ENCODE measurements around the gene TRMT1. TPM values are rescaled to one million over a fixed set of nuclear protein-coding genes. Genes with fewer than 3 reads are reported as not detected.
A peak's percentile ranks its signal among the peaks of the same experiment; 100 is the strongest.

TRMT1 gene
- total RNA-seq, 1 experiment from 2014 or later: 59.0 TPM

DNA sequence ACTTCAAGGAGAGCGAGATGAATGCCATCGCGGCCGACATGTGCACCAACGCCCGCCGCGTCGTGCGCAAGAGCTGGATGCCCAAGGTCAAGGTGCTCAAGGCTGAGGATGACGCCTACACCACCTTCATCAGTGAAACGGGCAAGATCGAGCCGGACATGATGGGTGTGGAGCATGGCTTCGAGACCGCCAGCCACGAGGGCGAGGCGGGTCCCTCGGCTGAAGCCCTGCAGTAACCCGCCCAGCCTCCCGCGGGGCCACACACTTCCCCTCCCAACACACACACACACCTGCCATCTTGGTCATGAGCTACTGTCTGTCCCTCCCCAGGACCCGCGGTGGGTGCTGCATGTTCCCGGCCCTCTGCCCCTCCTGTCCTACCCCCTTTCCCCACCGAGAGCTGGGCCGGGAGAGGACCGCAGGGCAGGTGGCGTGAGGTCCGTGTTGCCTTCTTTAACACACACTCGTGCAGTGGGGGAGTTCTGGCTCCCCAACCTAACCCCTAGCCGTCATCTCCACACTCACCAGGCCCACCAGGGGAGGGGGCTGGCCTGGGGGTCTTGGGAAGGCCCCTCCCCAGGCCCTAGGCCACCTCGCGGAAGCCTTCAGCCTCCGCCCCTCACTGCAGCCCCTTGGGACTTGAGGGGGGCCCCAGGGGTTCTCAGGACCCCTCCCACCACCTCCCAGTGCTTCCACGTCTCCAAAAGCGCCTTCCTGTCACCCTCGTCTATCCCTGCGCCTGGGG, 21.8 kb upstream of the TRMT1 start:
- DNase-seq: no peak
- no peak overlapping the region for H3K4me3 ChIP-seq
- peaks cover 6% of the 10 kb centered on the region for H3K4me1 ChIP-seq
- H3K27ac ChIP-seq: no peak overlapping the region
- no peaks in the 10 kb centered on the region for H3K27me3 ChIP-seq
- no peaks in the 10 kb centered on the region for H3K9me3 ChIP-seq (replicated peaks)
- peaks cover 48% of the 10 kb centered on the region for H3K36me3 ChIP-seq

DNA sequence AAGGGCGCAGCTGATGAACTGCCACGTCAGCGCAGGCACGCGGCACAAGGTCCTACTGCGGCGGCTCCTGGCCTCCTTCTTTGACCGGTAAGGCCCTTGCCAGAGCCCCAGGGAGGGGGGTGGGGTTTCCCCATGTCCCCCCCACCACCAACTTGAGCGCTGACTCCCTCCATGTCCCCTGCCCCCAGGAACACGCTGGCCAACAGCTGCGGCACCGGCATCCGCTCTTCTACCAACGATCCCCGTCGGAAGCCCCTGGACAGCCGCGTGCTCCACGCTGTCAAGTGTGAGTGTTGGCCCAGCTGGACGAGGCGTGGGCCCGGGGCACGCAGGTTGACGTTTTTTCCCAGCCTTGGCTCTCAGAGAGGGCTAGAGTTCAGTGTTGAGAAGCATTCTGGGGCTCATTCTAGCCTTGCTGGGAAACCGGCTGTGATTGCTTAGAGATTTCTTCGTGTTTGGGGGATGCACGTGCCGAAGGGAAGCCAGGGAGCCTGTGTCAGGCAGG, 20.8 kb upstream of the TRMT1 start:
- Histone ChIP-seq H3K27ac (no peak overlapping the region), H3K36me3 (peaks cover 53% of the 10 kb centered on the region), H3K4me1 (no peaks in the 10 kb centered on the region), H3K27me3 (no peaks in the 10 kb centered on the region), H3K9me3 (replicated peaks) (no peaks in the 10 kb centered on the region), H3K4me3 (no peak overlapping the region)
- DNase-seq: no peak

DNA sequence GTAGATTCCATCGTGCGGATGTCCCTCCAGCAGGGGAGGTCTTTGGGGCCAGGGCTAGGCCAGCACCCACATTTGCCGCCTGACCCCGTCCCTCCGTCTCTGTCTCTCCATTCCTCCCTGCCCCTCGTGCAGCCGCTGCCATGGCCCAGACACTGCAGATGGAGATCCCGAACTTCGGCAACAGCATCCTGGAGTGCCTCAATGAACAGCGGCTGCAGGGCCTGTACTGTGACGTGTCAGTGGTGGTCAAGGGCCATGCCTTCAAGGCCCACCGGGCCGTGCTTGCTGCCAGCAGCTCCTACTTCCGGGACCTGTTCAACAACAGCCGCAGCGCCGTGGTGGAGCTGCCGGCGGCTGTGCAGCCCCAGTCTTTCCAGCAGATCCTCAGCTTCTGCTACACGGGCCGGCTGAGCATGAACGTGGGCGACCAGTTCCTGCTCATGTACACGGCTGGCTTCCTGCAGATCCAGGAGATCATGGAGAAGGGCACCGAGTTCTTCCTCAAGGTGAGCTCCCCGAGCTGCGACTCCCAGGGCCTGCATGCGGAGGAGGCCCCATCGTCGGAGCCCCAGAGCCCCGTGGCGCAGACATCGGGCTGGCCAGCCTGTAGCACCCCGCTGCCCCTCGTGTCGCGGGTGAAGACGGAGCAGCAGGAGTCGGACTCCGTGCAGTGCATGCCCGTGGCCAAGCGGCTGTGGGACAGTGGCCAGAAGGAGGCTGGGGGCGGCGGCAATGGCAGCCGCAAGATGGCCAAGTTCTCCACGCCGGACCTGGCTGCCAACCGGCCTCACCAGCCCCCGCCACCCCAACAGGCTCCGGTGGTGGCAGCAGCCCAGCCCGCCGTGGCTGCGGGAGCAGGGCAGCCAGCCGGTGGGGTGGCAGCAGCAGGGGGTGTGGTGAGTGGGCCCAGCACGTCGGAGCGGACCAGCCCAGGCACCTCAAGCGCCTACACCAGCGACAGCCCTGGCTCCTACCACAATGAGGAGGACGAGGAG, 18.8 kb upstream of the TRMT1 start:
- no peaks in the 10 kb centered on the region for H3K27me3 ChIP-seq
- DNase-seq: no peak

DNA sequence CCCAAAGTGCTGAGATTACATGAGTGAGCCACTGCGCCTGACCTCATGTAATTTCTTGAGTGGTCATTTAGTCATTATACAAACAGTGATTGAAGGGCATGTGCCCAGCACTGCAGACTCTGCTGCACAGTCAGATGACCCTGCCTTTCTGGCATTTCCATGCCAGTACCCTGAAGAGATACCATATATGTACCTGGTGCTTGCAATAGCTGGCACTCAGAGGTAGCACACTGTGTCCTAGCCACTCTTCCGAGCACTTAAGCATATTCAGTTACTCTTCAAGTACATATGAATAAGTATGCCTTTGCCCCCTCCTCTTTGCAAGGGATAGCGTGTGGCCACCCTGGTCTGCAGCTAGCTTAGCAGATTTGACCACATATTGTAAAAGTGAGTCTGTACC, 18.1 kb upstream of the TRMT1 start:
- Histone ChIP-seq H3K9me3 (replicated peaks) (no peaks in the 10 kb centered on the region), H3K4me3 (no peak overlapping the region), H3K27me3 (no peaks in the 10 kb centered on the region), H3K4me1 (no peaks in the 10 kb centered on the region), H3K36me3 (peaks cover 64% of the 10 kb centered on the region), H3K27ac (no peak overlapping the region)
- no peak for DNase-seq

More for the DNA sequence above, 18.8 kb upstream of the TRMT1 start:
- Histone ChIP-seq H3K27ac (no peak overlapping the region), H3K4me3 (no peak overlapping the region), H3K9me3 (replicated peaks) (no peaks in the 10 kb centered on the region), H3K4me1 (no peaks in the 10 kb centered on the region), H3K36me3 (peaks cover 57% of the 10 kb centered on the region)

DNA sequence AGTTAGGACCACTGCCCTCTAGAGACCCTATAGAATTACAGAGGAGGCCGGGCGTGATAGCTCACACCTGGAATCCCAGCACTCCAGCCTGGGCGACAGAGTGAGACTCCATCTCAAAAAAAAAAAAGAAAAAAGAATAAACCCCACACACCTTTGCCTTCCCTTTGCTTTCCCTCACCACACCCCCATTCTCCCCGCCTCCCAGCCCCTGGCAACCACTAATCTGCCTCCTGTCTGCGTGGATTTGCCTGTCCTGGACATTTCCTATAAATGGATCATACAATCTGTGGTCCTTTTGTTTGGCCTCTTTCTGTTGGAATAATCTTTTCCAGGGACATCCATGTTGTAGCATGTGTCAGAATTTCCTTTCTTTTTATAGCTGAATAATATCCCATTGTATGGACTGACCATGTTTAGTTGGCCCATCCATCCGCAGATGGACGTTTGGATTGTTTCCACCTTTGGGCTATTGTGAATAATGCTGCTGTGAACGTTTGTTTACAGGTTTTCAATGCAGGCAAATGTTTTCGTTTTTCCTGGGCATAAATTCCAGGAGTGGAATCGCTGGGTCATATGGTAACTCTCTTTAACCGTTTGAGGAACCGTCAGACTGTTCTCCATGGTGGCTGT, 16.8 kb upstream of the TRMT1 start:
- Histone ChIP-seq H3K27me3 (no peaks in the 10 kb centered on the region), H3K27ac (no peak overlapping the region), H3K4me1 (peaks cover 3% of the 10 kb centered on the region; the same call in 1 of the 2 replicates), H3K36me3 (peaks cover 58% of the 10 kb centered on the region), H3K4me3 (no peak overlapping the region), H3K9me3 (replicated peaks) (no peaks in the 10 kb centered on the region)
- DNase-seq: no peak

DNA sequence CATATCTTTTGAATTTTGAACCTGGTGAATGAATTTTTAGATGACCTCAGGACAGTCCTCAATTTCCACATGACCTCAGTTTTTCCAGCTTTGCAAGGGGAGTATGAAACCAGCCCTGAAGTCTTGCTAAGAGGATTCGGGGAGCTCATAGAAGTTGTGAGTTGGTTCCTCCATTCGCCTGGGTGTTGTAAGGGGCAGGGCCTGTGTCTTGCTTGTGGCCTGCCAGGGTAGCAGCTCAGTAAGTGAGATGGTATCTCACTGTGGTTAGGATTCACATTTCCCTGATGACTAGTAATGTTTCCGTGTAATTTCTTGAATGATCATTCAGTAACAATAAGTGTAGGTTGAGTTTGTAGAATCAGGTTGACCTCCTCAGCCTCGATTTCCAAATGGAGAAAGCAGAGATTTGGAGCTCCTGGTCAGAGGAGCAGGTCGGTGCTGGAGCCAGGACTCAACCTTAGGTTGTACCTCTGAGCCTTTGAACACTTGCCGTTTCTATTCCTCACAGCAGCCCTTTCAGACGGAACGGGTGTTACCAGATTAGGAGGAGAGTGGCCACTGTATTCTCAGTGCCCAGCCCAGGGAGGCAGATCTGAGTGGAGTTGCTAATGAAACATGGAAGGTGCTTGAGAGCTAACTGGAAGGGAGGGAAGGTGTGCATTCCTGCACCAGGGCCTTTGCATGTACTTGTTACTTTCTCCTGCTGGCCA, 16.1 kb upstream of the TRMT1 start:
- Histone ChIP-seq H3K4me3 (no peak overlapping the region), H3K9me3 (replicated peaks) (no peaks in the 10 kb centered on the region), H3K27ac (no peak overlapping the region), H3K36me3 (peaks cover 51% of the 10 kb centered on the region), H3K27me3 (no peaks in the 10 kb centered on the region), H3K4me1 (peaks cover 10% of the 10 kb centered on the region)
- DNase-seq: no peak

DNA sequence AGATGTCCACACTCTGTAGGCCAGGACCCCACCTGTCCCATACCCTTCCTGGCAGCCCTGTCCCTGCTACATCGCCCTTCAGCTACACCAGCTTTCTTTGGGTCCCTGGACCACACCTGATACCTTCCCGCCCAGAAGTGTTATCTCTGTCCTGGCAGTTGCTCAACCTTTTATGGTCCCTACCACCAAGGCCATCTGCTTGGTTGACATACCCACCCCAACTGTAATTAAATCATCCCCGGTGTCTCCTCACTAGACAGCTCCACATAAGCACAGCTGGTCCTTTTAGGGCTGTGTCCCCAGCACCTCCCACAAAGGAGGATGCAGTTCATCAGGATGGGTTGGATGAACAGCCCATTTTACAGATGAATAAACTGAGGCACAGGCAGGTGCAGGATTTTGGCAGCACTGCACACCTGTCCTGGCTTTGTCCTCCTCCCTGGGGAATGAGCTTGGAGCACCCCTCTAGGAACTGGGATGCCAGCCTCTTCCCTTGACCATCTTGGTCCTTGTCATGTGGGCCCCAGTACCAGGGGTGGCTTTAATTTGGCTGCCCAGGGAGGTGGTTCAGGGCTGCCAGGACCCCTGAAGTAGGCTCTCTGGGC, 14.4 kb upstream of the TRMT1 start:
- Histone ChIP-seq H3K4me1 (peaks cover 17% of the 10 kb centered on the region), H3K9me3 (replicated peaks) (no peaks in the 10 kb centered on the region), H3K27me3 (no peaks in the 10 kb centered on the region), H3K4me3 (no peak overlapping the region), H3K36me3 (peaks cover 44% of the 10 kb centered on the region), H3K27ac (no peak overlapping the region)
- no peak for DNase-seq

DNA sequence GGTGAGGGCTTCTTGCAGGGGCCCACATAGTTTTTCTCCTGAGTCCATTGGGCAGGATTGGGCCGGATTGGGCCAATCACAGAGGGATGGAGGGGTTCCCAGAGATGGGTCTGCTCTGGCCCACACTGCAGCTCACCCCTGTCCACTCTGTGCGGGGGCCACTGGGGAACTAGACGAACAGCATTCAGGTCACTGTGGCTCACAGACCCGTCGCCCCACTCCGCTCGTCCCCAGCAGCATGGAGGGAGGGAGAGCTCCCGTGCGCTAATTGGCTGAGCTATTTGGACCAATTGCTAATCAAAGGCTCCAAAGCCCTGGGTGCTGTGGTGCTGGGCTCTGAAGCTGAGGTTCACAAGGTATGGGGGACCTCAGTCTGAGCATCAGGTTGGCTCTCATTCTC, 12.8 kb upstream of the TRMT1 start:
- Histone ChIP-seq H3K36me3 (peaks cover 41% of the 10 kb centered on the region), H3K4me1 (peaks cover 17% of the 10 kb centered on the region), H3K4me3 (no peak overlapping the region), H3K9me3 (replicated peaks) (no peaks in the 10 kb centered on the region), H3K27ac (no peak overlapping the region), H3K27me3 (no peaks in the 10 kb centered on the region)
- DNase-seq: no peak

DNA sequence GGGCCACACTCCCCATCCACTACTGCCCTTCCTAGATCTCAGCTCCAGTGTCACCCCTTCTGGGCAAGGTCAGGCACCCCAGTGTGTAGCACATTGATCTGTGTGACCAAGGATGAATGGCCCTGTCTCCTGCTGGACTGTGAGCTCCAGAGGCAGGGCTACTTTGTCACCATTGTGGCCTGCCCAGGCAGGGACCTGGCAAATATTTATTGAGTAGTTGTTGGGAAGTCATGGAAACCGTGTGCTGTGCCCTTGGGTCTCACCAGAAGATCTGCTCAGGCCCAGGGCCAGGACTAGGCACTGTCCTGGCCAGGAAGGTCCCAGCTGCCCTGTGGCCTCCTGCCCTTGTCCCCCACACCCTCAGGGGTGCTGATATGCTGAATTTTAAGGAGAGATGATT, 12.0 kb upstream of the TRMT1 start:
- Histone ChIP-seq H3K27ac (peak overlapping the region; percentile 49), H3K9me3 (replicated peaks) (no peaks in the 10 kb centered on the region), H3K4me1 (peaks cover 17% of the 10 kb centered on the region), H3K36me3 (peaks cover 41% of the 10 kb centered on the region), H3K27me3 (no peaks in the 10 kb centered on the region), H3K4me3 (no peak overlapping the region)
- DNase-seq: no peak

DNA sequence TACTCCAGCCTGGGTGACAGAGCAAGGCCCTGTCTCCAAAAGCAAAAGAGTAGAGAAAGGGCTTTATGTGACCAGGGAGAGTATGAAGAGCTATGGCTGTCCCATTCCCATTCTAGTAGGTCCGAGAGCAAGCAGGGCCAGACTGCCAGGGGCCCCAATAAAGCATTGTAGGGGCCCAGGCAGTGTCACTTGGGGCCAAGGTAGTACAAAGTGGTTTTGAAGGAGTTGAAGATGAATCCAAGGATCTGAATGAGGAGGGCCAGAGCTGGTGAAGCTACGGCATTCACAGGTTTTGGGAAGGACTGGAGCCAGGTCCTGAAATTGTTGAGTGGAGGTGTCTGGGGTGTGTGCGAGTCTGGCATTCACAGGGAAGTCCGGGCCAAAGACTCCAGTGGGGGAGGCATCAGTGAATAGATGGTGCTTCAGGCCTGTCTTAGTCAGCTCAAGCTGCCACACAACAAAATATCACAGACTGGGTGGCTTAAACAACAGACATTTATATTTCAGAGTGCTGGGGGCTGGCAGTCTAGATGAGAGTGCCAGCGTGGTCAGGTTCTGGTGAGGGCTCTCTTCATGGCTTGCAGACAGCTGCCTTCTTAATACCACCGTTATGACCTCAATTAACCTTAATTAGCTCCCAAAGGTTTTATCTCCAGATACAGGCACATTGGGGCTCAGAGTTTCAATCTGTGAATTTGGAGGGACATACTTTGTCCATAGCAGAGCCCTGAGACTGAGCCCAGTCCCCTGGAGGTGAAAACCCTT, 11.5 kb upstream of the TRMT1 start:
- H3K9me3 ChIP-seq (replicated peaks): no peaks in the 10 kb centered on the region
- no peaks in the 10 kb centered on the region for H3K27me3 ChIP-seq
- H3K36me3 ChIP-seq: peaks cover 42% of the 10 kb centered on the region
- DNase-seq: peak; percentile 43 to 57
- peaks cover 17% of the 10 kb centered on the region for H3K4me1 ChIP-seq
- peak overlapping the region; percentile 49 for H3K27ac ChIP-seq
- no peak overlapping the region for H3K4me3 ChIP-seq

DNA sequence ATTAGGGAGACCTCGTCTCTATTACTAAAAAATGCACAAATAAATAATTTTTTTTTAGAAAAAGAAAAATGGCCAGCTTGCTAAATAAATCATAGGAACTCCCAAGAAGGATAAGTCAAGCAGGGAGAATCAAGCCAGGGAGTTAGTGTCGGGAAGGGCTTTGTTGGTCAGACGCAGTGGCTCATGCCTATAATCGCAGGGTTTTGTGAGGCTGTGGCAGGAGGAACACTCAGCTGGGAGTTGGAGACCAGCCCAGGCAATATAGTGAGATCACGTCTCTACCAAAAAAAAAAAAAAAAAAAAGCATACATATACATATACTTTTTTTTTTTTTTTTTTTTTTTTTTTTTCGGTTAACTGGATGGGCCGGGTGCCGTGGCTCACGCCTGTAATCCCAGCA, 10.5 kb upstream of the TRMT1 start:
- Histone ChIP-seq H3K27me3 (no peaks in the 10 kb centered on the region), H3K27ac (no peak overlapping the region), H3K9me3 (replicated peaks) (no peaks in the 10 kb centered on the region), H3K4me1 (peaks cover 17% of the 10 kb centered on the region), H3K36me3 (peaks cover 41% of the 10 kb centered on the region), H3K4me3 (no peak overlapping the region)
- no peak for DNase-seq

DNA sequence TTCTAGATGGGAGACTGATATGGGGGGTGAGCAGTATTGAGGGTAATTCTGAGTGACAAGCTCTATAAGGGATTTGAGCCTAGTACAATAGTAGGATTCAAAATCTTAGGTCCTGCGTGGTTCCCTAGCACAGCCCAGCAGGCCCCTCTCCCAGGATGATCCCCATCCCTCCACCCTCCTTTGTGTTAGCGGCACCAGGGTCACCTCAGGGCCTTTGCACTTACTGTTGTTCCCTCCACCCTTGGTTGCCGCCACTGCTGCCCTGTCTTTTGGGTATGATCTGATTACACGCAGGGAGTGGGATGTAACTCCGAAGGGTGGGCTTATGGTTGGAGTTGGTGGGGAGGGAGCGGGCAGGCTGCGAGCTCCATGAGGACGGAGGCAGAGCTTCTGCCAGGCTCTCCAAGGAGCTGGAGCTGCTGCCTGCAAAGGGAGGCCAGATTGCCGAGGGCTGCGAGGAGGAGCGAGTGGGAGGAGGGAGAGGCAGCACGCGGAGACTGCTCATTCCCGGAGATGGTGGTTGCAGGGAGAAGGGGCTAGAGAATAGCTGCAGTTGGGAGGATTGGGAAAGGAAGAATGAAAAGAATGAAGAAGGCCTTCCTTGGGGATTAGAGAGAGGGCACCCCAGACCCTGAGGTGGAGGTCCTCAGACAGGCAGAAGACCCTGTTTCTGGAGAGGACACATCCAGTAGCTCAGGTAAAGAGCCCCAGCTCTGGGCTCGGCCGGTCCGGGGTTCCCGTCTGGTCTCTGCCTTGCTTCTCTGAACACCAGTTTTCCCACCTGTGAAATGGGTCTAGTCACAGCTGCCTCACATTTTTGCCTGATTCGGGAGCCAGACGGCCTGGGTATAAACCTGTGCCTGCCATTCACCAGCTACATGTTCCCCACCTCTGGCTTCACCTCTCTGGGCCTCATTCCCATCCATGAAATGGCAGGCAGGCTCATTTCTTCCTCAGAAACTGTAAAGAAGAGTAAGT, 6.7 kb upstream of the TRMT1 start:
- no peak for DNase-seq
- H3K4me3 ChIP-seq: no peak overlapping the region
- no peak overlapping the region for H3K27ac ChIP-seq
- H3K36me3 ChIP-seq: peaks cover 38% of the 10 kb centered on the region
- peaks cover 13% of the 10 kb centered on the region for H3K4me1 ChIP-seq
- H3K9me3 ChIP-seq (replicated peaks): no peaks in the 10 kb centered on the region
- no peaks in the 10 kb centered on the region for H3K27me3 ChIP-seq

Data from SJCRH30 (cell line).